GM12891 (cell line): ENCODE data around the gene TRERF1.

Experiments
- POLR2A ChIP-seq: IDR thresholded peaks from 2 replicates; pipeline ENCODE4 v1.6.1; 2011; ENCODE audit warnings: low read depth, low read length, control low read depth
- POLR2AphosphoS5 ChIP-seq: IDR thresholded peaks from 2 replicates; pipeline ENCODE4 v1.6.1; 2011; ENCODE audit warnings: low read depth, low read length, control low read depth
- TAF1 ChIP-seq: IDR thresholded peaks from 2 replicates; pipeline ENCODE4 v1.6.1; 2011; ENCODE audit warnings: low read depth, low read length, control low read depth

DNA sequence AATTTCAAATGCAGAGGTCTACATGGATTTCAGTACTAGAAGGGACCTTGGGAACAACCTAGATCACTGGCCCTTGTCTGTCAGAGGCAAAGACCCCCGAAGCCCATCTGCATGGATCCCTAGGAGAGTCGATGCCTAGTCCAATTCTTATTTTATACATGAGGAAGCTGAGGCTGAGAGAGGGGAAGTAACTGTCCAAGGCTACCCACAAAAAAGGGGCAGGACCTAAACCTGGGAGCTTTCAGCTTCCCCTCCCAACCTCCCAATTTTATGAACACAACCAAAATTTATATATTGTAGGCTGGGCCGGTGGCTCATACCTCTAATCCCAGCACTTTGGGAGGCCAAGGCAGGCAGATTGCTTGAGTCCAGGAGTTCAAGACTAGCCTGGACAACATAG is 73.2 kb downstream of the TRERF1 start:
- TF ChIP-seq POLR2A (no peak), TAF1 (no peak), POLR2AphosphoS5 (no peak)
